Measurements from ENCODE around the gene SAMD4A.
"Not testable (repeated sequence)": the region's sequence is repeated elsewhere in the genome, so short reads cannot be mapped to it uniquely, and the experiment has no call there.

The SAMD4A gene

DNA sequence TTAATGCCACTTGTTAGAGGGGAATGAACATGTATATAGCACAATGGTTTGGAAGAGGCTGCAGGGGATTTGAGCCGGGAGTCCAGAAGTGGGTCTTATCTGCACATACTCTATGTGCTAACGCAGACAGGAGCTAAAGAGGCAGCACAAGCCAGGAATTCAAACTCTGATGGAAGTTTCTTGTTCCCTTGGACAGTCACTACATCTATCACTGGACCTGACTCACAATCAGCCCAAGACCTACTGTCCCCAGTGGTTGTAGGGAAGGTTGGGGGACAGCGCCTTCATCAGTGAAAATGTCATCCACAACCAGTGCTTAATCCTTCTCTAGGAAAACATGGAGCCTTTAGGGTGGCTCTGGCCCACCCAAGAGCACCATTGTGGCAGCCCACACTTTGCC lies 227.9 kb downstream of the SAMD4A start:
- H3K9me3 ChIP-seq (ENCODE audit: control insufficient read depth, insufficient read depth, low read depth, low read length) = 0 out of 2 replicates have a peak, but pooled peaks cover 3% of the 10 kb centered on the region

DNA sequence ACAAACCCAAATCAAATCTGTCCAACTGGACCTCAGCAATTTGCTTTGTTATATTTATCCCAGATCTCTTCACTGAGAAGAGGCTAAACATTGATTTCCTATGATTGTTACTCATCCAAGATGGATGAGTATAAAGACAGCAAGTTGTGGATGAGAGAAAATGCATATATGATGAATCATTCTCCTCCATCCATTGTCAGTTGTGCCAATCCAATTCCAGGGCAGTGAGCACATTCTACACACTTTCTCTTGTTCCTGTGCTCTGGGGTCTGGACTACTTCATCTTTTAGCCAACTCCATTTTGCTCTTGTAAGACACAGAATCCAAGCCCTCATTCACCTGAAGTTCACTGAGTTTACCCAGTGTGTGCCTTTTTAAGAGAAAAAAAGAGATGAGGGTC lies 230.0 kb downstream of the SAMD4A start:
- H3K9me3 ChIP-seq (ENCODE audit: control insufficient read depth, insufficient read depth, low read depth, low read length) = 0 out of 2 replicates have a peak, but pooled peaks cover 3% of the 10 kb centered on the region
- H3K4me3 ChIP-seq (ENCODE audit: low read depth, low read length) = no peak overlapping the region
- H3K4me1 ChIP-seq (ENCODE audit: control insufficient read depth, insufficient read depth, low read length) = no peaks in the 10 kb centered on the region
- H3K36me3 ChIP-seq (ENCODE audit: control insufficient read depth, insufficient read depth, low read length) = no peaks in the 10 kb centered on the region
- H3K27me3 ChIP-seq (ENCODE audit: control insufficient read depth, insufficient read depth, low read length) = no peaks in the 10 kb centered on the region
- no peak overlapping the region for H3K27ac ChIP-seq (ENCODE audit: low read depth, low read length)
- no peak overlapping the region for H3K9ac ChIP-seq (ENCODE audit: low read length)

More for the DNA sequence above, 227.9 kb downstream of the SAMD4A start:
- Histone ChIP-seq H3K4me3 (ENCODE audit: low read depth, low read length) (no peak overlapping the region), H3K27ac (ENCODE audit: low read depth, low read length) (no peak overlapping the region), H3K36me3 (ENCODE audit: control insufficient read depth, insufficient read depth, low read length) (peaks cover 10% of the 10 kb centered on the region), H3K27me3 (ENCODE audit: control insufficient read depth, insufficient read depth, low read length) (no peaks in the 10 kb centered on the region), H3K4me1 (ENCODE audit: control insufficient read depth, insufficient read depth, low read length) (no peaks in the 10 kb centered on the region), H3K9ac (ENCODE audit: low read length) (no peak overlapping the region)

DNA sequence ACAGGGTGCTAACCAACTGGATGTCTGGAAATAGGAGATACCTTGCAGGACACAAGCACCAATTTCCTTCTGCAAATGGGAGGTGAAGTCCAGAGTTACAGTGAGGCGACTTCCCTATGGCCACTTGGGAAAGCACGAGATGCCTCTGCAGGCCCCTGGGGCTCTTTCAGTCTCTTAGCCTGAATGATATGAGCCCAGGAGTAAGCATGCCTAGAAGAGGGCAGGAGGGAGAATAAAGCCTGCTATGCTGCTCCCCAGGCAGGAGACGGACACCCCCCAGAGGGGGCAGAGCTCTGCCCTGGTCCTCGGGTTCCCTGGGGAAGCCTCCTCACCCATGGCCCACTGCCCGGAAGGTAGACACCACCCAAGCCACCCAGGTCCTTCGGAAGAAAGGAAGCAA lies 230.6 kb downstream of the SAMD4A start:
- H3K27ac ChIP-seq (ENCODE audit: low read depth, low read length) = no peak overlapping the region

DNA sequence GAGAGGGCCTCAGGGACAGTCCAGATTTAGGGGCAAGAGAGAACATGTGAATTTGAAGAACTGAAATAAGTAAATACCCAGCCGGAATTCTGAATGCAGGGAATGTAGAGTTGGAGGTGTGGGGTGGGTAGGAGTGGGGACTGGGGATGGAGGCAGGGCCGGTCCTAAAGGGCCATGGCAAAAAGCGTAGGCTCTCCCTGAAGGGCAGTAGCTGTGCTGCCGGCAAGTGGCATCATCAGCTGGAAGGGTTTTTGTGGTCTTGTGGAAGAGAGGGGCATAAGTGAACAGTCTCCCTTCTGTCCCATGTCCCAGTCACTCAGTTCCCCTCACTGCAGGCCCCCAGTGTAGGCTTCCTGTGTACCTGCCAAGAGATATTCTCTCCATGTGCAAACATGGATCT lies 231.1 kb downstream of the SAMD4A start:
- no peak overlapping the region for H3K27ac ChIP-seq (ENCODE audit: low read depth, low read length)
- no peaks in the 10 kb centered on the region for H3K4me1 ChIP-seq (ENCODE audit: control insufficient read depth, insufficient read depth, low read length)
- H3K36me3 ChIP-seq (ENCODE audit: control insufficient read depth, insufficient read depth, low read length) = no peaks in the 10 kb centered on the region
- H3K4me3 ChIP-seq (ENCODE audit: low read depth, low read length) = no peak overlapping the region
- no peak overlapping the region for H3K9ac ChIP-seq (ENCODE audit: low read length)
- H3K9me3 ChIP-seq (ENCODE audit: control insufficient read depth, insufficient read depth, low read depth, low read length) = 0 out of 2 replicates have a peak, but pooled peaks cover 3% of the 10 kb centered on the region
- H3K27me3 ChIP-seq (ENCODE audit: control insufficient read depth, insufficient read depth, low read length) = no peaks in the 10 kb centered on the region; the same call in 1 of the 2 replicates

More for the DNA sequence above, 230.6 kb downstream of the SAMD4A start:
- Histone ChIP-seq H3K4me1 (ENCODE audit: control insufficient read depth, insufficient read depth, low read length) (no peaks in the 10 kb centered on the region), H3K9me3 (ENCODE audit: control insufficient read depth, insufficient read depth, low read depth, low read length) (0 out of 2 replicates have a peak, but pooled peaks cover 3% of the 10 kb centered on the region), H3K27me3 (ENCODE audit: control insufficient read depth, insufficient read depth, low read length) (no peaks in the 10 kb centered on the region), H3K36me3 (ENCODE audit: control insufficient read depth, insufficient read depth, low read length) (no peaks in the 10 kb centered on the region), H3K9ac (ENCODE audit: low read length) (no peak overlapping the region), H3K4me3 (ENCODE audit: low read depth, low read length) (no peak overlapping the region)

DNA sequence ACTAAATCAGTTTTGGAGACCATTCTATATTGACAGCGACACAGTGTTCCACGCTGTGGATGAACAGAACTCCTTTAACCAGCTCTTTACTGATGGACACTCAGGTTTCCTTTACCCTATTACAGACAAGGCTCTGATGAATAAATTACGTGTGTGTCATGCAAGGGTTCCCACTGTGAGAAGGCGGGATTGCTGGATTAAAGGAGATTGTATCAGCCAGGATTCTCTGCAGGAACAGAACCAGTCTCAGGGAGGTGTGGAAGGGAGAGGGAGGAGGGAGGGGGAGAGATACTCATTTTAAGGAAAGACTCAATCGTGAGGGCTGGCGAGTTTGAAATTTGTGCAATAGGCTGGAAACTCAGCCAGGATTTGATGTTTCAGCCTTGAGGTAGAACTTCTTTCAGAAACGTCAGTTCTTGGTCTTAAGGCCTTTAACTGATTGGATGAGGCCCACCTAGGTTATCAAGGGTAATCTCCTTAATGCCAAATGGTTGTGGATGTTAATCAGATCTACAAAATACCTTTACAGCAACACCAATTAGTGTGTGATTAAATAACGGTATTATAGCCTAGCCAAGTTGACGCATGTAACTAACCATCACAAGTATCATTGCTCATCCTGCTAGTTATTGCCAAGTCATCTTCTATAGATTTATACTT lies 231.7 kb downstream of the SAMD4A start:
- H3K9me3 ChIP-seq (ENCODE audit: control insufficient read depth, insufficient read depth, low read depth, low read length) = 0 out of 2 replicates have a peak, but pooled peaks cover 3% of the 10 kb centered on the region
- H3K9ac ChIP-seq (ENCODE audit: low read length) = no peak overlapping the region
- no peak overlapping the region for H3K27ac ChIP-seq (ENCODE audit: low read depth, low read length)
- H3K4me1 ChIP-seq (ENCODE audit: control insufficient read depth, insufficient read depth, low read length) = no peaks in the 10 kb centered on the region
- H3K27me3 ChIP-seq (ENCODE audit: control insufficient read depth, insufficient read depth, low read length) = peaks cover 4% of the 10 kb centered on the region; the same call in 1 of the 2 replicates
- no peak overlapping the region for H3K4me3 ChIP-seq (ENCODE audit: low read depth, low read length)
- H3K36me3 ChIP-seq (ENCODE audit: control insufficient read depth, insufficient read depth, low read length) = no peaks in the 10 kb centered on the region

DNA sequence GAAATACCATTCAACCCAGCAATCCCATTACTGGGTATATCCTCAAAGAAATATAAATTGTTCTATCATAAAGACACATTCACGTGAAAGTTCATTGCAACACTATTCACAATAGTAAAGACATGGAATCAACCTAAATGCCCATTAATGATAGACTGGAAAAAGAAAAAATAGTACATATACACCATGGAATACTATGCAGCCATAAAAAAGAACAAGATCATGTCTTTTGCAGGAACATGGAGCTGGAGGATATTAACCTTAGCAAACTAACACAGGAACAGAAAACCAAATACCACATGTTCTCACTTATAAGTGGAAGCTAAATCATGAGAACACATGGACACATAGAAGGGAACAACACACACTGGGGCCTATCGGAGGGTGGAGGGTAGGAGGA lies 234.6 kb downstream of the SAMD4A start:
- peaks cover 25% of the 10 kb centered on the region for H3K27me3 ChIP-seq (ENCODE audit: control insufficient read depth, insufficient read depth, low read length)
- not testable (repeated sequence) for H3K4me3 ChIP-seq (ENCODE audit: low read depth, low read length); H3K36me3 ChIP-seq (ENCODE audit: control insufficient read depth, insufficient read depth, low read length); H3K9ac ChIP-seq (ENCODE audit: low read length); H3K9me3 ChIP-seq (ENCODE audit: control insufficient read depth, insufficient read depth, low read depth, low read length); H3K27ac ChIP-seq (ENCODE audit: low read depth, low read length)
- H3K4me1 ChIP-seq (ENCODE audit: control insufficient read depth, insufficient read depth, low read length) = peaks cover 22% of the 10 kb centered on the region

DNA sequence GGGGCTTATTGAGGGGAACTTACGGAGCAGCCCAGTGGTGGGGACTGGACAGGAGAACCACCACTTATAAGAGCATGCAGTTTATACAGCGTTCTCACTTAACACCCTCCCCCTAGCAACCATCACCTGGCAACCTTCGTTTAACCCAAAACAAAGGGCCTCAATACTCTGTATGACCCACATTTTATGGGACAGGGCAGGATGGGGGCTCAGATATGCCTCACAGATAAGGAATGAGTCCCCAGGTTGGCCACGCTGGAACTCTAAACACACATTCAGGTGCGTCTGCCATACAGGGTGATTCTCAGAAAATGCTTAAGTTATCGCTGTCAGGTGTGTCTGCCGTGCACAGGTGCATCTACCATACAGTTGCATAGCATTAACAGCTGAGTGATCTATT lies 236.5 kb downstream of the SAMD4A start:
- no peak overlapping the region for H3K4me3 ChIP-seq (ENCODE audit: low read depth, low read length)
- H3K4me1 ChIP-seq (ENCODE audit: control insufficient read depth, insufficient read depth, low read length) = peaks cover 22% of the 10 kb centered on the region
- H3K27me3 ChIP-seq (ENCODE audit: control insufficient read depth, insufficient read depth, low read length) = peaks cover 25% of the 10 kb centered on the region
- H3K9ac ChIP-seq (ENCODE audit: low read length) = no peak overlapping the region
- H3K9me3 ChIP-seq (ENCODE audit: control insufficient read depth, insufficient read depth, low read depth, low read length) = no peaks in the 10 kb centered on the region
- H3K36me3 ChIP-seq (ENCODE audit: control insufficient read depth, insufficient read depth, low read length) = no peaks in the 10 kb centered on the region
- H3K27ac ChIP-seq (ENCODE audit: low read depth, low read length) = no peak overlapping the region

DNA sequence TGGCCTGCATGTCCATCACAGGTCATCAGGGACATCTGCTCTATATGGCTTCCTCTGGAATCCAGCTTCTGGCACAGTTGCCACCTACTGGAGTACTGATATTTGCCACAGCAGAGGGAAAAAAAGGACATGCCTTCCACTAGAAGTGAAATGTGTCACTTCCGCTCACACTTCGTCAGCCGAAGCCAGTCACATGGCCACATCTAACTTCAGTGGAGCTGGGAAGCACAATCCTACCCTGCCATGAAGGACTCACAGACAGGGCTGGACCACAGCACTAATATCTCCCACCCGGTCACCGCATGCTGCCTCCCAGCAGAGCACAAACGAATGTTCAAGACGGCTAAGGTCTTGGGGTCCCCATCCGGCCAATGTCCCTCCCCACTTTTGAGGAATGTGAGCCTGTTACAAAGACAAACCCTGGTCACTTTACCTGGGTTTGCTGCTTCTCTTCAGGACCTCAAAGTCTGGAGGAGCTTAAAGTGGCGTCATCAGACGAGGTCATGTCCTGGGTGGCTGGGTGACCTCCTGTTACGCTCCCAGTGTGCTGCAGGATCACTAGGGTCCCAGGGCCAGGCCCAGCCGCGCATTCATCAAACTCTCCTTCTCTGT lies 237.1 kb downstream of the SAMD4A start:
- H3K4me1 ChIP-seq (ENCODE audit: control insufficient read depth, insufficient read depth, low read length) = peaks cover 22% of the 10 kb centered on the region
- no peak overlapping the region; the same call in 1 of the 2 replicates for H3K4me3 ChIP-seq (ENCODE audit: low read depth, low read length)
- H3K27me3 ChIP-seq (ENCODE audit: control insufficient read depth, insufficient read depth, low read length) = peaks cover 25% of the 10 kb centered on the region
- no peak overlapping the region for H3K27ac ChIP-seq (ENCODE audit: low read depth, low read length)
- no peak overlapping the region for H3K9ac ChIP-seq (ENCODE audit: low read length)
- no peaks in the 10 kb centered on the region for H3K36me3 ChIP-seq (ENCODE audit: control insufficient read depth, insufficient read depth, low read length)
- no peaks in the 10 kb centered on the region for H3K9me3 ChIP-seq (ENCODE audit: control insufficient read depth, insufficient read depth, low read depth, low read length)

DNA sequence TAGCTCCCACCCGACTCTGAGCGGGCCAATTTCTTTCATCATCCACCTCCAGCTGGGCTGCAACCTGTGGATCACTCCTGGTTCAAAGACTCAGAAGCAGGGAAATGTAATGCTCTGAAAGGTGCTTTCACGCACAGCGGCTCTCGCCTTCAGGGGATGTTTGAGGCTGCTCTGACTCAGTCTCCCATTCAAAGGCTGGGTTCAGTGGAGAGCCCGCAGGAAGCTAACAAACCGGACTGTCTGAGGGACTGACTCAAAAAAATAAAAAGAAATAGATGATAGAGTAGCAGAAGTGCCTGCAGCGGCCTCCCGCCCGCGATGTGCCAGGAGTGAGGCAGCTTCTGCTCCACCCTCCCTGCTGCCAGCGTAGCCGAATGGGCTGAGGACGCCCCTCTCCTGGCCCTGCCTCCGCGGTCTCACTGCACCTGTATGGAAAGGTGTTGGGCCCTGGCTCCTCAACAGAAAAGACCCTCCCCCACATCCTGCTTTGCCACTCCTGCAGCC lies 237.7 kb downstream of the SAMD4A start:
- H3K27me3 ChIP-seq (ENCODE audit: control insufficient read depth, insufficient read depth, low read length) = peaks cover 25% of the 10 kb centered on the region
- H3K36me3 ChIP-seq (ENCODE audit: control insufficient read depth, insufficient read depth, low read length) = no peaks in the 10 kb centered on the region
- no peak overlapping the region for H3K27ac ChIP-seq (ENCODE audit: low read depth, low read length)

DNA sequence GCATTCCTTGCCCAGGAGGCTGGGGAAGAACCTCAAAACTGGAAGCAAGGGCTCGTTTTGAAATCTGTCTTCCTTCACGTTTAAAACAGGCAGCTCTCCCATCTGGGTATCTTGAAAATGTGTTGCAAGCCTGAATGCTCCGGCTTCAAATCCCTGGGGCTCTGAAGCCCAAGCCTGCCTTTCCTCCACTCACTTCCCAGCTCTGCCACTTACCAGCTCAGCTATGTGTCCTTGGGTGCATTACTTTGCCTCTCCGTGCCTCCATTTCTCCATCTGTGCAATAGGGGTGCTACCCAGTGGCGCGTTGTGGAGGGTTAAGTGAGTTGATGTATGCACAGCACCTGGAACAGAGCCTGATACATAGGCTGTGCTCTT lies 238.1 kb downstream of the SAMD4A start:
- H3K9ac ChIP-seq (ENCODE audit: low read length) = no peak overlapping the region
- H3K4me1 ChIP-seq (ENCODE audit: control insufficient read depth, insufficient read depth, low read length) = peaks cover 22% of the 10 kb centered on the region
- H3K27me3 ChIP-seq (ENCODE audit: control insufficient read depth, insufficient read depth, low read length) = peaks cover 25% of the 10 kb centered on the region
- H3K36me3 ChIP-seq (ENCODE audit: control insufficient read depth, insufficient read depth, low read length) = no peaks in the 10 kb centered on the region
- H3K27ac ChIP-seq (ENCODE audit: low read depth, low read length) = no peak overlapping the region
- peak overlapping the region; percentile 43; the same call in 1 of the 2 replicates for H3K4me3 ChIP-seq (ENCODE audit: low read depth, low read length)
- no peaks in the 10 kb centered on the region for H3K9me3 ChIP-seq (ENCODE audit: control insufficient read depth, insufficient read depth, low read depth, low read length)

More for the DNA sequence above, 237.7 kb downstream of the SAMD4A start:
- H3K4me3 ChIP-seq (ENCODE audit: low read depth, low read length) = peak overlapping the region; percentile 43; the same call in 1 of the 2 replicates
- no peaks in the 10 kb centered on the region for H3K9me3 ChIP-seq (ENCODE audit: control insufficient read depth, insufficient read depth, low read depth, low read length)
- peaks cover 22% of the 10 kb centered on the region for H3K4me1 ChIP-seq (ENCODE audit: control insufficient read depth, insufficient read depth, low read length)
- no peak overlapping the region for H3K9ac ChIP-seq (ENCODE audit: low read length)
